ENCODE measurements around the gene ZFP2.

- TF ChIP-seq CTCF (IDR thresholded peaks at IDR 0.05; ENCODE audit: insufficient read depth, low read depth, low read length), result no peak
- TF ChIP-seq EZH2 (IDR thresholded peaks at IDR 0.05; ENCODE audit: insufficient read depth, low read length), result no peak
Measured at GRCh38 chr5:178861627-178862026, 34.1 kb upstream of the ZFP2 start.
